ENCODE data around the gene TMC8.

TMC8 gene

GRCh38 chr17:78125976-78126894 lies 4.3 kb upstream of the TMC8 start:
- TF ChIP-seq CTCF (conservative IDR thresholded peaks at IDR 0.05) (no peak), ZFX (IDR thresholded peaks at IDR 0.05) (no peak)
- H3K27ac ChIP-seq = peak overlapping the region; percentile 97

DNA sequence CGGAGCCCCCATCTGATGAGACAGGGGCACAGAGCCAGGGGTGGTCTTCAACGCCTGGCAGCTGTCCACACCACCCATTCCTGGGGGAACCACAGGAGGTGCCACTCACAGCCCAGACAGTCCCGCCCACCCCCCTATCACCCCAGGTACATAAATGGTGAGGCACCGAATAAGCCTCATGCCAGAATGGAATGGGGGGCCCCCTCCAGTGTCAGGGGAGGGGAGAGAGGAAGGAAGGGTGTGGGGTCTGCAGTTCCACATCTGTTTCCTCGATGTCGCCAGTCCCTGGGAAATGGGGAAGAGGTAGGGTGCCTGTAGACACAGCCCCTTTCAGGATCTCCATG lies 3.7 kb upstream of the TMC8 start:
- peak overlapping the region; percentile 97 for H3K27ac ChIP-seq
- TF ChIP-seq ZFX (IDR thresholded peaks at IDR 0.05) = no peak
- TF ChIP-seq CTCF (conservative IDR thresholded peaks at IDR 0.05) = no peak

DNA sequence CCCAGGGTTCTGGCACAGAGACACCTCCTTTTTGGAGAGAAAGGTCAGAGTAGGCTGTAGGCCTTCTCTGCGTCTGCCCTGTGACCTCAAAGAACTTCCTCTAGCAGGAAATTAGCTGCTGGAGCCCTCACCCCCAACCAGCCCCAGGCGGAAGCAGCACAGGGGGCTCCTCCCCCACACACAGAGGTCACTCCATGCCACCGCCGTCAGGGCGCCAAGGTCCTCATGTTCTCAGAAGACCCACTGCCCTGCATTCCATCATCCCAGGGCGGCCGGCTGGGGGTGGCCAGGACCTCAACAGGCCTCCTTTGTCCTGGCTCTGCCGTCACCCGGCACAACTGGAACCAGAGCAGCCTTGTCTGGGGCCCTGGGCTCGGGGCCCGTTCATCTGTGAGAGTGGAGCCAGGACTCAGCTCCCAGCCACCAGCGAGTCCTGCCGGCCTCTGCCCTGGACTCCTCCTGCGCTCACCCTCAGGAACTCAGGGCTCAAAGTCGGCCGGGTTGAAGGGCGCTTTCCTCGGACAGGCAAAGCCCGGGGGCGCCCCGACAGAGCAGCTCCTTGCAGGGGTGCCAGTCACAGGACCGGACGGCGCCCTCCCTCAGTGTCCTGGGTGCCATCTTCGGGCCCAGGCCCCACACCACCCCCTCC lies 3.2 kb upstream of the TMC8 start:
- peak overlapping the region; percentile 97 for H3K27ac ChIP-seq
- TF ChIP-seq ZFX (IDR thresholded peaks at IDR 0.05) (peak; percentile 66; the same call in 1 of the 2 replicates), CTCF (conservative IDR thresholded peaks at IDR 0.05) (no peak)

DNA sequence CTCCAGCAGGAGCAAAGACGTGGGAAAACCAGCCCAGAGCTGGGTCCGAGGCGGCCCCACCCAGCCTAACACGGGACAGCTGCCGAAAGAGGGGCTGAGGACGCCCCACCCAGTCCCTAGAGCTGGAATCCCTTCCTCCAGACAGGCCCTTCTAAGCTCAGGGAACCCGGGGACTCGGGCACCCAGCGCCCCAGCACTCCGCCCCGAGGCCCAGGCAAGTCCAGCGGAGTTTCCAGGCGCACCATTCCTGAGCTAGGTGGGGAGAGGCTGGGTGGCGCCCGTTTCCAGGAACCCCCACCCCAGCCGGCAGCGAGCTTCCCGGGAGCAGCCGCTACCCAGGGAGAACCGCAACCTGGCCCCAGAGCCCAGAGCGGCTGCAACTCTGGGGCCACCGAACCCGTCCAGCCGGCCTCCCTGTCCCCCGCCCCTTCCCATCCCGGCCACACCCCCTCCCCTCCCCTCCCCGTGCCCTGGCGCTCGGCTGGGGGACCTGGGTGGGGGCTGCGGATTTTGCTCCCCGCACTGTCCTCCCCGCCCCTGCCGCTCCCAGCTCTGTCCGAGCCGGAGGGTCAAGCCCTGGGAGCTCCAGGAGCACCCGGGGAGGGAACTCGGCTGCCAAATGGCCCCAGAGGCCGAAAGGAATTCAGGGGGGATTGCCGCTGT lies 2.6 kb upstream of the TMC8 start:
- TF ChIP-seq ZFX (IDR thresholded peaks at IDR 0.05) (peak; percentile 55; the same call in 1 of the 2 replicates), CTCF (conservative IDR thresholded peaks at IDR 0.05) (no peak)
- peak overlapping the region; percentile 97 for H3K27ac ChIP-seq

DNA sequence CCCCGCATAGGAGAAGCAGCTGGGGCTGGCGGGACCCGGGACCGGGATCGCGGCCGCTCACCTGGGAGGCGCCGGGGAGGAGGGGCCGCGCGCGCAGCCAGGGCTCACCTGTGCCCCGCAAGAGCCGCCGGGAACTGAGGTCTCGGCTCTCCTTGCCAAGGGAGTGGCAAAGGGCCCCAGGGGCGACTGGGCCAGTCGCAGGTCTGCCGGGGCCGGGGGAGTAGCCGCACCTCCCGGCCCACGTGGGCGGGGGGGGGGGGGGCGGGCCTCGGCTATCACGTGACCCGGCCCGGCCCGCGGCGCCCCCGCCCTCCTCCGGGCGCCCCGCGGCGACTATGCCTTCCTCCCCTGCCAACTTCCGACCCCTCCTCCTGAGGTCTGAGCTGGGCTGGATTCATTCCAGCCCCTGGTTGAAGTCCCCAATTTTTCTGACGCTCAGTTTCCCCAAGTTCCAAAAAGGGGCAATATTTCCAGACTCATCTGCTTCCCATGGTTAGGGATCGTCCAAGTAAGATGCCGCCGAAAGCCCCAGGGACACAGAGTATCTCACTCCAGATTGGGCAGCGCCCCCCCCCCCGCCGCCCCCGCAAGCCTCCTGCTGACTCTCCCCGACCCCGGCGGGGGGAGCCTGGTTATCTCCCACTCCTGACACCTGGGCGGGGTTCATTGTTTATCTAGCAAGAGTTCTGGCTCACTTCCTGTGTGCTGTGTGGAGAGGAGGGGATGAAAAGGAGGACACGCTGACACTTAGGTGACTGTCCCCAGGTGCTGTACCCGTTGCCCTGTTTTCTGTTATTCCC lies 1.8 kb upstream of the TMC8 start, which contains the start of gene TMC6:
TSS of gene TMC6 (minus strand) at position 205 of the 800 bp plus-strand sequence. CDS start 1,923 bp downstream, outside the sequence.
- TF ChIP-seq ZFX (IDR thresholded peaks at IDR 0.05) (no peak), CTCF (conservative IDR thresholded peaks at IDR 0.05) (no peak)
- peak within 1 kb of the TSS; percentile 97 for H3K27ac ChIP-seq

GRCh38 chr17:78129351-78130089 lies 1.1 kb upstream of the TMC8 start:
- peak overlapping the region; percentile 97 for H3K27ac ChIP-seq
- no peak for TF ChIP-seq ZFX (IDR thresholded peaks at IDR 0.05)
- no peak for TF ChIP-seq CTCF (conservative IDR thresholded peaks at IDR 0.05)
